ENCODE data around the gene CHMP5.

Gene CHMP5

DNA sequence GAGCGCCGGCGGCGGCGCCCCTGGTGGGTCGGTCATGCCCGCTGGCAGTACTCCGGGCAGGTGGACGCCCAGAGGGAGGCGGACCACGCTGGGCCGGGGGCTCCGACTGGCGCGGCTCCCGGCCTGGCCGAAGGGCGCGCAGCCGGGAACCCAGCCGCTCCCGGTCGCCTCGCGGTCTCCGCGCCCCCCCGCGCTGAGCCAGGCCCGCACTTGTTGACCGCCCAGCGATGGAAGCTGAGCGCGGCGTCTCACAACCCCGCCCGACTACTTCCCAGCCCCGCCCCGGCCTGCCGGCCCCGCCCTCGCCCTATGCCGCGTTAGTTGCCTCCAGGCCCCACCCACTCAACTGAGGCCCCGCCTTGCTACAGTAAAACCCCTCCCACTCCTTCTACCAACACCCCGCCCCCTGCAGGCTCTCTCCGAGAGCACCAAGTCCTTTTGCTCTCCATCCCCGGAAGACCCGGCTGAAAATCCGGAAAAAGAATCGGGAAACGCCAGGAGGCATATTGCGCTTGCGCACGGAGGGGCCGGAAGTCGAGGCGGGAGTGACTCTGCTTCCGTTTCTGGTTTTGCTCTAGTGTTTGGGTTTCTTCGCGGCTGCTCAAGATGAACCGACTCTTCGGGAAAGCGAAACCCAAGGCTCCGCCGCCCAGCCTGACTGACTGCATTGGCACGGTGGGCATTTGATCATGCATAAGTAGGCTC lies at the start of gene CHMP5, which contains the start of gene BAG1:
TSS of gene CHMP5 (plus strand) at position 577 of the 705 bp plus-strand sequence. CDS start at position 607, 30 bp downstream.
TSS of gene BAG1 (minus strand) at position 236 of the 705 bp plus-strand sequence.
- peak; percentile 99 for DNase-seq (ENCODE audit: low spot score)

GRCh38 chr9:33220681-33221567 lies 43.9 kb upstream of the CHMP5 start:
- no peak for DNase-seq (ENCODE audit: low spot score)

- DNase-seq (ENCODE audit: low spot score) = no peak
These were observed 43.3 kb upstream of the CHMP5 start for GRCh38 chr9:33221568-33221884.

- DNase-seq (ENCODE audit: low spot score) = no peak
These were observed 42.8 kb upstream of the CHMP5 start for GRCh38 chr9:33222031-33222430.

GRCh38 chr9:33223696-33224095 lies 41.2 kb upstream of the CHMP5 start:
- DNase-seq (ENCODE audit: low spot score) = no peak

DNA sequence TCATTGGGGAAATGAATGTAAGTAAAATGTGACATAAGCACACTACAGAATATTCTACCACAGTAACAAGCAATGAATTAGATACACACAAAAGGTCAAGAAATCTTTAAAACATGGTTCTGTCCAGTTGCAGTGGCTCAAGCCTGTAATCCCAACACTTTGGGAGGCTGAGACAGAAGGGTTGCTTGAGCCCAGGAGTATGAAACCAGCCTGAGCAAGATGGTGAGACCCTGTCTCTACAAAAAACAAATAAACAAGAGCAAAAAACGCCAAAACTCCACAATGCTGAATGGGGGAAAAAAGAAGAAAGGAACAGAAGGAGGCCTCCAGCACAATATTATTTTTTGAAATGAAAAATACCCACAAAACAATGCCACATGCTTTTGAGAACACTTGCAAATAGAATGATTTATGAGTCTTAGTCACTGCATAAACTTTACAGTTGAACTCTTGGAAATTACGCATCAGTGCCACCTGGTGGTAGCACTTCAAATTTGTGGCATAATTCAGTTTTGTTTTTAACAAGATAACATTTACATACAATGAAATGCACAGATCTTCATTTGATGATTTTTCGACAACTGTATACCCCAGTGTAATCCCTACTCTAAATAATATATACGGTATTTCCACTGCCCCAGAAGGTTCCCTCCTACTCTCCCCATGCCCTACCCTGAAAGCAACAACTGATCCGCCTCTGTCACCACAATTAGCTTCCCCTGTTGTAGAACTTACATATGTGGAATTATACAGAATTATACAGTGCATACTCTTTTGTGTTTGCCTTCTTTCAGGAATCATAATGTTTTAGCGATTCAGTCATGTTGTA lies 39.3 kb upstream of the CHMP5 start:
- DNase-seq (ENCODE audit: low spot score) = peak; percentile 80

GRCh38 chr9:33227008-33227398 lies 37.8 kb upstream of the CHMP5 start:
- no peak for DNase-seq (ENCODE audit: low spot score)

- DNase-seq (ENCODE audit: low spot score) = no peak
These were observed 37.1 kb upstream of the CHMP5 start for GRCh38 chr9:33227741-33228140.

DNA sequence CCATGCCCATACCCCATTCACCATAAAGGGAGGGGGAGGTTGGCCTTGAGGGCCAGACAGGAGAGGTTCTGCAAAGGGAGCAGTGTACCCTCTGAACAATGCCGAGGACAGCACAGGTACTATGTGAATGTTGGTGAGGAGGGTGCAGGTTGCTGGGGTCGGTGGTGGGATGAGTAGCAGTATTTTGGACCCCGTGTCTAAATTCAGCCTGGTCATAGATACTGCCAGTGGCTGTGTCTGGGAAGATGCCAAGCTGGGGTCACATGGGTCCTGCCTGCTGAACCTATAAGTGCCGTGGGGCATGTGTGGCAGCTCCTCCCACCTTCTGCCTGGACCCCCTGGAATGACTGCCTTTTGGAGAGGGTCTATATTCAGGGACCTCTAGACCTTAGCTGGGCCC lies 36.2 kb upstream of the CHMP5 start:
- DNase-seq (ENCODE audit: low spot score) = no peak

GRCh38 chr9:33229359-33230114 lies 35.3 kb upstream of the CHMP5 start:
- DNase-seq (ENCODE audit: low spot score) = peak; percentile 98

- DNase-seq (ENCODE audit: low spot score) = peak; percentile 78
These were observed 33.9 kb upstream of the CHMP5 start for GRCh38 chr9:33230756-33231622.

DNA sequence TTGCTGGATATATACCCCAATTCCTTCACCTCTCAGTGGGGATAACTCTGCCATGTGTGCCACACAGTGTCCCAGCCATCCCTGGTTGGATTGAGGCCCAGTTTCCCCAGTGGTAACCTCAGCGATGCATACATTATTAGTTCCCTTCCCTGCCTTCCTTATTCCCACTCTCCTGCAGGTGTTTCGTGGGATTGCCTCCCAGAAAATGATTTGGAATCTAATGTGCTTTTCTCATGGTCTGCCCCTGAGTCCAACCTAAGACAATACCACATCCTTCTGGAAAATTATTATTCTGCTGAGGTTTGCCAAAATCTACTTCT lies 33.3 kb upstream of the CHMP5 start:
- DNase-seq (ENCODE audit: low spot score) = no peak

DNA sequence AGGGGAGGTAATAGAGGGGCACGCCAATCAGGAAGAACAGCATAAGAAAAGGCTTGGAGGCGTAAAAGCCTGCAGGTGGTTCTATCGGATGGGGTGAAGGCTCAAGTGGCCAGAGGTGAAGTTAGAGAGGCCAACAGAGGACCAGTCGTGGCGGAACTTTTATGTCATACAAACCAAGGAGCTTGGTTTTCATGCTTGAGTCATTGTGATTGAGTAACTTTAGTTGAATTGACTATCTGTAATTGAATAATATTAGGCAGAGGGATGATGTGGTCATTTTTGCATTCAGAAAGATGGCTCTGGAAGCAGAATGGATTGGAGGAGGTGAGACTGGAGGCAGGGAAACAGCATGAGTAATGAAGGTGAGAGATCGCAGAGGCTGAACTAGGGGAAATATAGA lies 32.0 kb upstream of the CHMP5 start:
- no peak for DNase-seq (ENCODE audit: low spot score)

GRCh38 chr9:33233626-33234342 lies 31.1 kb upstream of the CHMP5 start:
- DNase-seq (ENCODE audit: low spot score) = peak; percentile 99

DNA sequence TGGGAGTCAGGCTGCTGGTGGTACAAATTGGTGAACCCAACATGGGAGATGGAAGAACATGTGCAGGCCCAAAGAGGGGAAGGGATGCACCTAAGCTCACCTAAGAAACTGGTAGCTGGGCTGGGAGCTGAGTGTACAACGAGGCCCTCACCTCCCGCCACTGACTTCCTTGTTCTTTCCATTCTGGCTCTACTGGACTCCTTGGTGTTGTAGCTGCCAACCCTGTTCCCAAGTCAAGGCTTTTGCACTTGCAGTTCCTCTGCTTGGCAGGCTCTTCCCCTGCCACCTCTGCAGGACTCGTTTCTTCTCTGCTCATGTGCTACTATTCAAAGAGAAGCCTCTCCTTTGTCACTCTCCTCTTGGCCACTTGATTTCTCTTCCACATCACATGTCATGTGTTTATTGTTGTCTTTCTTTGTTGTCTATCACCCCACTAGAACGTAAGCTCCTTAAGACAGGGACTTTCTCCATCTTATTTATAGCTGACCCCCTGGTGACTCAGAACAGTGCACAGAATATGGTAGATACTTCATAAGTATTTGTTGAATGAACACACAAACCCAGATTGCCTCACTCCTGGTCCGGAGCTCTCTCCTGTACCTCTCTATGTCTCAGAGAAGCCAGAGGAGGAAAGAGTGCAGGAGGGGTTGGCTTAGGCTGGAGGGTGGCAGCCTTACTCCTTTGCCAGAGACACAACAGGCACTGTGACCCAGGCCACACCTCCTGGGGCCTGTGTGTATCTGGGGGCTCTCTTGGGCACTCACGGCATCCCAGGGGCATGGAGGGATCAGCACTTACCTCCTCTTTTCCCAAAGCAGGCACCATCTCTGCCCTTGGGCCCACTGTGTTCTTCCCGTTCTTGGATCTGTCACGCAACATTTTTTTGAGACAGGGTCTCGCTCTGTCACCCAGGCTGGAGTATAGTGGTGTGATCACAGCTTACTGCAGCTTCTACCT lies 30.1 kb upstream of the CHMP5 start:
- peak; percentile 10 for DNase-seq (ENCODE audit: low spot score)

- no peak for DNase-seq (ENCODE audit: low spot score)
These were observed 28.3 kb upstream of the CHMP5 start for GRCh38 chr9:33236571-33236970.

DNA sequence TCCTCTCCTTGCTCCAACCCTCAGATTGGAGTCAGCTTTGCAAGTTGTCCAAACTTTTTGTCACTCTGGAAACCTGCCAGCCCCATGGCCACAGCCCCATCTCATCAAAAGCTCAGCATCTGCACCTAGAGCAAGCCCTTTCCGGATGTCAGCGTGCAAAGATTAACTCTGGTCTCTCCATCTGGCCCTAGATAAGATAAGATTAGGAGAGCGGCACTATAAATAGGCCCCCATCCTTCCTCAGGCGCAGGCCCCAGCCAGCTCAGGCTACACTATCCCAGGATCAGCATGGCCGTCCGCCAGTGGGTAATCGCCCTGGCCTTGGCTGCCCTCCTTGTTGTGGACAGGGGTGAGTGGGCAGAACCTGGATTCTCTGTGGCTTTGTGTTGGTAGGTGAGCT lies 24.9 kb upstream of the CHMP5 start, which contains the start of gene SPINK4:
TSS of gene SPINK4 (plus strand) at position 247 of the 400 bp plus-strand sequence. CDS start at position 289, 42 bp downstream.
- peak; percentile 52 for DNase-seq (ENCODE audit: low spot score)

GRCh38 chr9:33241298-33241697 lies 23.6 kb upstream of the CHMP5 start:
- no peak for DNase-seq (ENCODE audit: low spot score)

DNA sequence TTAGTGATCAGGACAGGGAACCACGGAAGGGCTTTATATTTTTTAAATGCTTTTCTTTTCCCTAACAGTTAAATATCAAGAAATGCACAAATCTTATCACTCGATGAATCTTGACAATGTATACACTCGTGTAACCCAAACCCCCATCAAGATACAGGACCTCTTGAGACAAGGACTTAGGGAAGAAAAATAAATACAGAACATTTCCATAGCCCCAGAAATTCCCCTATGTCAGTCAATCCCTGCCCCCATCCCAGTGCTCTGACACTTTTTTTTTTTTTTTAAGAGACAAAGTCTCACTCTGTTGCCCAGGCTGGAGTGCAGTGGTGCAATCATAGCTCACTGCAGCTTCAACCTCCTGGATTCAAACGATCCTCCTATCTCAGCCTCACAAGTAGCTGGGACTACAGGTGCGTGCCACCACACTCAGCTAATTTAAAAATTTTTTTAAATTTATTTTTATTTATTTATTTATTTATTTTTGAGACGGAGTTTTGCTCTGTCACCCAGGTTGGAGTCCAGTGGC lies 22.2 kb upstream of the CHMP5 start:
- DNase-seq (ENCODE audit: low spot score) = no peak

Data from LoVo (cell line).